Ureter (tissue), 1 donor: ENCODE measurements around the gene LSM3. TPM values are rescaled to one million over a fixed set of nuclear protein-coding genes. Genes with fewer than 3 reads are reported as not detected.
A peak's percentile ranks its signal among the peaks of the same experiment; 100 is the strongest.

ENCODE experiments used
- DNase-seq: peaks from one replicate; pipeline ENCODE4 v3.0.0-alpha.2; 2020; ENCODE audit warnings: low spot score
- total RNA-seq: library from RNA; stranded (reverse); gene quantifications from one replicate; pipeline ENCODE4 v1.2.4, GENCODE V29; 2023
- donor health status: DM: yes; HTN: yes; CAD: no.

Gene LSM3
- total RNA-seq, 1 donor from 2014 or later = 11.4 TPM

- DNase-seq = no peak
Observed at GRCh38 chr3:14222457-14222856, 43.8 kb downstream of the LSM3 start.

- DNase-seq = peak; percentile 20
Observed at GRCh38 chr3:14222900-14223594, 44.4 kb downstream of the LSM3 start.

- DNase-seq = peak; percentile 27
Observed at GRCh38 chr3:14223595-14223994, 45.0 kb downstream of the LSM3 start.

GRCh38 chr3:14224895-14225294 lies 46.3 kb downstream of the LSM3 start:
- peak; percentile 41 for DNase-seq

GRCh38 chr3:14225421-14225820 lies 46.8 kb downstream of the LSM3 start:
- DNase-seq = peak; percentile 38

GRCh38 chr3:14226351-14226750 lies 47.7 kb downstream of the LSM3 start:
- DNase-seq = peak; percentile 17

- peak; percentile 8 for DNase-seq
Observed at GRCh38 chr3:14227856-14228255, 49.2 kb downstream of the LSM3 start.

GRCh38 chr3:14228681-14229470 lies 50.3 kb downstream of the LSM3 start:
- peak; percentile 28 for DNase-seq

GRCh38 chr3:14229695-14230094 lies 51.1 kb downstream of the LSM3 start:
- peak; percentile 42 for DNase-seq

- peak; percentile 23 for DNase-seq
Observed at GRCh38 chr3:14230729-14231128, 52.1 kb downstream of the LSM3 start.

- peak; percentile 19 for DNase-seq
Observed at GRCh38 chr3:14231145-14231990, 52.8 kb downstream of the LSM3 start.

GRCh38 chr3:14231998-14232501 lies 53.4 kb downstream of the LSM3 start:
- no peak for DNase-seq

- DNase-seq = peak; percentile 73
Observed at GRCh38 chr3:14234251-14235002, 55.8 kb downstream of the LSM3 start.

GRCh38 chr3:14235003-14235911 lies 56.6 kb downstream of the LSM3 start:
- DNase-seq = peak; percentile 43

- DNase-seq = peak; percentile 14
Observed at GRCh38 chr3:14235912-14236295, 57.3 kb downstream of the LSM3 start.

- DNase-seq = peak; percentile 1
Observed at GRCh38 chr3:14236902-14237301, 58.3 kb downstream of the LSM3 start.

GRCh38 chr3:14237457-14237856 lies 58.8 kb downstream of the LSM3 start:
- peak; percentile 43 for DNase-seq

- peak; percentile 15 for DNase-seq
Observed at GRCh38 chr3:14238356-14238755, 59.7 kb downstream of the LSM3 start.

GRCh38 chr3:14238930-14239329 lies 60.3 kb downstream of the LSM3 start:
- DNase-seq = peak; percentile 4

GRCh38 chr3:14239940-14240339 lies 61.3 kb downstream of the LSM3 start:
- no peak for DNase-seq
